GM21423 (cell line): ENCODE results near the gene CFAP70.
A peak's percentile ranks its signal among the peaks of the same experiment; 100 is the strongest.
"Not testable (repeated sequence)": the region's sequence is repeated elsewhere in the genome, so short reads cannot be mapped to it uniquely, and the experiment has no call there.

ENCODE experiments used
- ATAC-seq: cut with Tn5 transposase; IDR thresholded peaks from one replicate; pipeline ENCODE4 v1.9.1; 2021; ENCODE audit warnings: mild to moderate bottlenecking, moderate library complexity; ENCODE audit not compliant: unreplicated experiment

Gene CFAP70

DNA sequence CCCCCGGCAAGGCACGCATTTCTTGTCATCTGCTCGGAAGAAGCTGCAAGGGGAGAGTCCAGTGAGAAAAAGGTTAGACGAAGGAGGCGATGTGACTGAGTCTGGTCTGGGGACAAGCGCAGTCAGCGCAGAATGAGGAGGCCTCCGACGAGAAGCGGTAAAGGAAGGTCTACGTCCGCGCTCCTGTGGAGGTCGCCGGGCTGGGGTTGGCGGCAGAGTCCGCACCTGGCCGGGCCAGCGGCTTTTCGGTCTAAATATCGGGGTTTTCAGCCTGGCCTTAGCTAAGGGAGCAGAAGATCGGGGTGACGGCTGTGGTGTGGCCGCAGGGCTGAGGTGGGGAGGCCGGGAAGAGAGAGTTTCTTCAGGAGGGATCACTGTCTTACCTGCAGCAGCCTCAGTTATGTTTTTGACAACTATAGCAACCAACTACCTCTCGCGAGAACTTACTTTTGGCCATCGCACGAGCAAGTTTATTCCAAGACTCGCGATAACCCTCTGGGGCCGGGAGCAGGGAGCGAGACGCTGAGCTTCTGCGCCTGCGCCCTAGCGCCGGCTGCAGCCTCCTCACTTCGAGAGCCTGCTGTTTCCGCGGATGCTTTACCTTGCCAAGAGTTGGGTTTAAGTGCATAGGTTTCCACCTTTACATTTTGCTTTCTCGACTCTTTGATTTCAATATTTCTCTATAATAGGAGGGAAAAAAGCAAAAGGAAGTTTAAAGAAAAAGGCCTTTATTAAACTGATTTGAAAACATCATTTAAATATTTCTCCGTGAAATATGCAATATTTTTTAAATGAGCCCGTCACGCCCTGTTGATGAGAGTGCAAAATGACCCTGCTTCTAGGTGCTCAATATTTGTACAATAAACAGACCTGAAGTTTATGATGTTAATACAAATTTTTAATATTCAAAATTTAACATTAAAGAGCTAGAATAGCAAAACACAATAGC, at the start of gene CFAP70:
Gene CFAP70, minus strand, starts transcription at position 534 of the 949 bp plus-strand sequence. CDS start 4,068 bp downstream, outside the sequence.
- peak; percentile 94 for ATAC-seq

DNA sequence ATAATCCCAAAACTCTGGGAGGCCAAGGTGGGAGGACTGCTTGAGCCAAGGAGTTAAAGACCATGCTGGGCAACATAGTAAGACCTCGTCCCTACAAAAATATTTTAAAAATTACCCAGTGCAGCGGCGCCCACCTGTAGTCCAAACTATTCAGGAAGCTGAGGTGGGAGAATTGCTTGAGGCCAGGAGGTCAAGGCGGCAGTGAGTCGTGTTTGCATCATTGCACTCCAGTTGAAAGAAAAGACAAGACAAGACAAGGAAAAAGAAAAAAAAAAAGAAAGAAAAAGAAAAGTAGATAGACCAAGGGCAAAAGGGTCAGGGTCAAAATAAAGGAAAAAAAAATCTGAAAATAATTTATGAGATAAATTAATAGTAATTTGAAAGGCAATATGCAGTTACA, 49.4 kb upstream of the CFAP70 start:
- no peak for ATAC-seq

DNA sequence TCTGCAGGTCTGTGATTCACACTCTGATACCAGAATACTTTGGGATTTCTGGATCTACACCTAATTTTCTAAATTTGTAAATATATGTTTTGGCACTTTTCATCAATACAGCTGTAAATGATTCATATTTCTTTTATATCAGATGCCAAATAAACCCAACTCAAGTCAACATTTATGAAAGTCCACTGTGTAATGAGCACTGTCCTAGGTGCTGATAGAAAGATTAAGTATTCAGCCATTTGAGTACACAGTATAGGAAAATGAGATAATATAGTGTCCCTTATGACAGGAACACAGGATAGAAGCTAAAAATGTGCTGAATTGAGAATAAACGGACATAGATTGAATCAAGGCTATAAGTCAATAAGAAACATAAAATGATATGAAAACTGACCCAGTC, 48.8 kb upstream of the CFAP70 start:
- no peak for ATAC-seq

DNA sequence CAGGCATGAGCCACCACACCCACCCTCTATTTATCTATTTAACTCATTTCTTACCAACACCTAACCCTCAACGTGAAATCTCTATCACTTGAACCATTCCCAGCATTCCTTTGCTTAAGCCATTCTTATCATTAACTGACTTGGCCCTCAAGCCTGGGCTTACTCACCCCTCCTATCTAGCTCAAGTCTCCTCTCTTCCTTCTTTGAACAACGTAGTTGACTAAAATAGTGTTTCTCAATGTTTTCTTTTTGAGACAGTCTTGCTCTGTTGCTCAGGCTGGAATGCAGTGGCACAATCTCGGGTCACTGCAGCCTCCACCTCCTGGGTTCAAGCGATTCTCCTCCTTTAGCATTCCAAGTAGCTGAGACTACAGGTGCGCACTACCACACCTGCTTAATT, 48.2 kb upstream of the CFAP70 start:
- no peak for ATAC-seq

DNA sequence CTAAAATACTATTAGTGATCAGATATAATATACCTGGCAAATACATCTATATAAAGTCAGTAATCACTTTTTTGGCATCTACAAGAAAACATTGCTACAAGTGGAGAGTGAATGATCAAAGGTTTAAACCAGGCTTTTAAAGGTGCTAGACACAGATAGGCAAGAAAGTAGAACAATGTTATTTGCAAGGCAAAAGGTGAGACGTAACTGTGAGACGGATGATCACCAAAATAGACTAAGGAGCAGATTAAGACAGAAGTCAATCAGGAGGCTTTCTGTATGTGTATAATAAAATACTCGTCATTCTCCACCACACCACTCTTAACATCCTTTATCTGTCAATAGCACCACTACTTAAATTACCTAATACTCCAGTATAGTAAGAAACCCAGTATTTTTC, 46.9 kb upstream of the CFAP70 start:
- ATAC-seq = no peak

DNA sequence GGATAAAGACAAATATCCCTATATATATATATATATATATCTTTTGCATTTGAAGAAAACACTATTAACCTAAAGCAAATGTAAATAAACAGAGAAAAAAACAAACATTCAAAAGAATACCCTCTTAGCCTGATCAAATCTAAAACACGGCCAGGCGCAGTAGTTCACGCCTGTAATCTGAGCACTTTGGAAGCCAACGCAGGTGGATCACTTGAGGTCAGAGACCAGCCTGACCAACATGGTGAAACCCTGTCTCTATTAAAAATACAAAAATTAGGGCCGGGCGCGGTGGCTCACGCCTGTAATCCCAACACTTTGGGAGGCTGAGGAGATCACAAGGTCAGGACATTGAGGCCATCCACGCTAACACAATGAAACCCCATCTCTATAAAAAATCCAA, 46.0 kb upstream of the CFAP70 start:
- no peak for ATAC-seq

DNA sequence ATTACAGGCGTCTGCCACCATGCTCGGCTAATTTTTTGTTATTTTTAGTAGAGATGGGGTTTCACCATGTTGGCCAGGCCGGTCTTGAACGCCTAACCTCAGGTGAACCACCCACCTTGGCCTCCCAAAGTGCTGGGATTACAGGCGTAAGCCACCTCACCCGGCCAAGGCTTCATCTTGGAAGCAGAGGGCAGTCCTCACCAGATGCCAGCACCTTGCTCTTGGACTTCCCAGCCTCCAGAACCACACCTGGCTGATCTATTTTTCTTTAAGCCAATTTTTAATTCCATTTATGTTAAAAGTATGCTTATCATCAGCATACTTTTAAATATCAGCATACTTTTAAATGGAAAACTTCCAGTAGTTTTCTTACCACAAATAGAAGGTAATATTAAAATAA, 43.0 kb upstream of the CFAP70 start:
- no peak for ATAC-seq

DNA sequence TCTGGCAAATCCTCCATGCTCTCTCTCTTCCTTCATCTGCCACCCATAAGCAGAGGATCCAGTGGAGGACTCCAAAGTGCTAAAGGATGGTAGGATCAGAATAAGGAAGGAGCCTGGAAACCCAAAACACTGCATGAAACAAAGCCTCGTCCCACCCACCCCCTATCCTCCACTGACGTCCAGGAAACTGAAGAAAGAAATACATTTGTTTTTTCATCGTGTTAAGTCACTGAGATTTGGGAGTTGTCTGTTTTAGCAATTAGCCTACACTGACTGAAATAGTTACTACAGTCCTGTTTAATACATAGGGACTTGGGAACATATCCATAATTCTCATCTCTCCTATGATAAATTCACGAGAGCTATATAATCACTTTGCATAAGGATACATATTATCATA, 40.4 kb upstream of the CFAP70 start:
- no peak for ATAC-seq

DNA sequence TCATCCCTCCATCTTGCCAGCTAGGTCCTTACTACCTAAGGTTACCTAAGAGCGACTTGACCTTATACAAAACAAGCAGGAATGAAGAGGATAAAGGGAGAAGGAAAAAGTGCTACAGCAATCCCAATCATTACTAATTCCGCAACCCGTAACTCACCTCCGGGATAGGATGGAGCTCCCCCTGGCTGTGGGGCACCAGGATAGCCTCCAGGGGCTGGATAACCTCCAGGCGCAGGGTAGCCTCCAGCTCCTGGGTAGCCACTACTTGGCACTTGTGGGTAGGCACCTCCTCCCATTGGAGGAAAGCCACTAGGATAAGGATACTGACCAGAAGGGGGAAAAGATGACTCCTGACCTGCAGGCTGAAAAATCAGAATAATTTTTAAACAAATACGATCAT, 39.4 kb upstream of the CFAP70 start:
- ATAC-seq = no peak

DNA sequence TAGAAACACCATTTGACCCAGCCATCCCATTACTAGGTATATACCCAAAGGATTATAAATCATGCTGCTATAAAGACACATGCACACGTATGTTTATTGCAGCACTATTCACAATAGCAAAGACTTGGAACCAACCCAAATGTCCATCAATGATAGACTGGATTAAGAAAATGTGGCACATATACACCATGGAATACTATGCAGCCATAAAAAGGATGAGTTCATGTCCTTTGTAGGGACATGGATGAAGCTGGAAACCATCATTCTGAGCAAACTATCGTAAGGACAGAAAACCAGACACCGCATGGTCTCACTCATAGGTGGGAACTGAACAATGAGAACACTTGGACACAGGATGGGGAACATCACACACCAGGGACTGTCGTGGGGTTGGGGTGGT, 35.7 kb upstream of the CFAP70 start:
- ATAC-seq = not testable (repeated sequence)

DNA sequence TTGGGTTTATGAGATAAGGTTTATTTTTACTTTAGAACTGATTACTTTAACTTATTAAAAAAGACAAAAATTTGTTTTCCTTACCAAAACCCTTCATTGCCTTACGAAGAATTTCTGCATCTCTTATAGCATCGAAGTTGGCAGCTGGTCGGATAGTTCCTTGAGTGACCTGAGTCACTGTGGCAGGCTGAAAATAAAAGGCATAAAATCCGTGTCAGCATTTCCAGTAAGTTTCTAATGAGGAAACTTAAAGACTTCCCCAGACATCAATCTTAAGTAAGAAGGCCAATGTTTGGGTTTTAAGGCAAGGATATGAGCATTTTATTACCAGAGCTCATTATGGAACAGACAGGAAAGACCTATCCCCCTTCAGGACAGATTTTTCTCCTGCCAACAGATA, 29.6 kb upstream of the CFAP70 start:
- ATAC-seq = no peak

DNA sequence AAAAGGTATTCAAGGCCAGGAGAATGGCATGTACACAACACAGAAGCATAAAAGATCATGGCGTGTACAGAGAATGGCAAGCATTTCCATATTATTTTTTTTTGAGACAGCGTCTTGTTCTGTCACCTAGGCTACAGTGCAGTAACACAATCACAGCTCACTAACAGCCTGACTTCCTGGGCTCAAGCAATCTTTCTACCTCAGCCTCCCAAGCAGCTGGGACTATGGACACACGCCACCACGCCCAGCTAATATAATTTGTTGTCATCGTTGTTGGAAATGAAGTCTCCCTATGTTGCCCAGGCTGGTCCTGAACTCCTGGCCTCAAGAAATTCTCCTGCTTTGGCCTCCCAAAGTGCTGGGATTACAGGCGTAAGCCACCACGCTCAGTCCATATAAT, 27.9 kb upstream of the CFAP70 start:
- no peak for ATAC-seq

DNA sequence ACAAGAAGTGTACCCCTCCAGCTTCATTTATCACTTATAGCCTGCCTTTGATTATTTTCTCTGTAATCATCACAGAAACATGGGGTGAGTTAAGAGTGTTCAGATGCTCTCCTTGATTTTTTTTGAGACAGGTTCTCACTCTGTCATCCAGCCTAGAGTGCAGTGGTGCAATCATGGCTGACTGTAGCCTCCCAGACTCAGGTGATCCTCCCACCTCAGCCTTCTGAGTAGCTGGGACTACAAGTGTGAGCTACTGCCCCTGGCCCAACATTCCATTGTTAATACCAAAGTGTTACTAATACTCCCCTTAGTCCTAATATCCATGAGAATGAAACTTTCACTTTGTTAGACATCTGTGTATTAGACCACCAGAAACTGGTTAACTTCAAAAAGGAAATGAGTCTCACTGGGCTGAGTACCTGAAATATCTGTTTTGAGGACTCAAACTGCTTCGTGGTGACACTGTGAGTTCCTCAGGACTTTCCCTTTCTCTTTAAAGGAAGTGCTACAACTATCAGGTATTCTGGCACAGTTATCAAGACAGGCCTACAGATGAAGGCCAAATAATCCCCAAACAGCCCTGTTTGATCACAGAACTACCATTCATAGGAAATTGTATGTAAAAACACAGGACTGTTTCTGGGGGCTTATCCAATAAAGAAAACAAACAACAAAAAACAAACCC, 20.5 kb upstream of the CFAP70 start:
- ATAC-seq = no peak

DNA sequence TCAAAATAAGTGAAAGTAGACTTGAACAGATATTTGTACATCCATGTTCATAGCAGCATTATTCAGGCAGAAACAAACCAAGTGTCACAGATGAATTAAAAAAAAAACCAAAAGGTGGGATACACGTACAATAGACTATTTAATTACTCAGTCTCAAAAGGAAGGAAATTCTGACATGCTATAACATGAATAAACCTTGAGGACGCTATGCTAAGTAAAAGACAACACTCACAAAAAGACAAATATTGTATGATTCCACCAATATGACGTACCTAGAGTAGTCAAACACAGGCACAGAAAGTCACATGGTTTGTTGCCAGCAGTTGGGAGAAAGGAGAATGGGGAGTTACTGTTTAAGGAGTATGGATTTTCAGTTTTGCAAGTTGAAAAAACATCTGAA, 18.0 kb upstream of the CFAP70 start:
- no peak for ATAC-seq

DNA sequence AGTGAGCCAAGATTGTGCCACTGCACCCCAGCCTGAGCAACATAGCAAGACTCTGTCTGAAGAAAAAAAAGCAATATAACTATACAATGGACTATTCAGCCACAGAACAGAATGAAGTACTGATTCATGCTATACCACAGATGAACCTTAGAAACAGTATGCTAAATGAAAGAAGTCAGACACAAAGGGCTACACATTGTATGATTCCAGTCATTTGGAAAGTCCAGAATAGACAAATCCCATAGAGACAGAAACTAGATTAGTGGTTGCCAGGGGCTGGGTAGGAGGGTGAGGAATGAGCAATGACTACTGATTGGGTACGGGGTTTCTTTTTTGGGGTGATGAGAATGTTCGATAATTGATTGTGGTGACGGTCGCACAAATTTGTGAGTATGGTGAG, 9.6 kb upstream of the CFAP70 start:
- ATAC-seq = no peak

DNA sequence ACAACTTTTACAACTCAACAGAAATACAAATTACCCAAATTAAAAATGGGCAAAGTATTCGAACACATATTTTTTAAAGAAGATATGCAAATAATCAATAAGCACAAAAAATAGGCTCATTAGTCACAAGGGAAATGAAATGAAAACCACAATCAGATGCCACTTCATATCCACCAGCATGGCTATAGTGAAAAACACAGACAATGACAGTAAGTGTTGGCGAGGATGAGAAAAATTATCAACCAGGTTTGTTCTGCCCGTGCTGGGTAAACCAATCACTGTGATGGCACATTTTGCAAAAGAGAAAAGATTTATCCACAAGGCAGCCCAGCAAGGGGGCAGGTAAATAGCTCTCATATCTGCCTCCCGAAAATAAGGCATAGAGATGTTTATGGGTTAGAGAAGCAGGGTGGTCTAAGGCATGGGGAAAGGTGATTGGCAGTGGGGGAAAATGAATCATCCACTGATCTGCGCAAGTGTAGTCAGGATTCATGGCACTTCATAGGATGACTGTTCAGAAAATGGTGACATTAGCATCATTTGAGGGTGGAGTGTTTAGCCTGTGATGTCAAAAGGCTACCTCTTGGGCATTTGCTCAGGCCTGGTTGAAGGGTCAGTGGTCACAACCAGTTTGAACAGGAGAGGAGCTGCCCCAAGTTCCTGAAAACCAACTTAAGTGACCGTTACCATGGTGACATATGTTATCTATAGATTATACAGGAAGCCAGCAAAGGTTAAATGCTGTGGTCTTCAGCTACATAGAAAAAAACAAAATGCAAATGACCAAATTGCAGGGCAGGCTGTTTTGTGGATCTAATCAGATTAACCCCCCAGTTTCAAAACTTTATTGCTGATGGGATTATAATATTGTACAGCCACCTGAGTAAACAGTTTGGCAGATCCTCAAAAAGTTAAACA, 8.0 kb upstream of the CFAP70 start:
- ATAC-seq = no peak

DNA sequence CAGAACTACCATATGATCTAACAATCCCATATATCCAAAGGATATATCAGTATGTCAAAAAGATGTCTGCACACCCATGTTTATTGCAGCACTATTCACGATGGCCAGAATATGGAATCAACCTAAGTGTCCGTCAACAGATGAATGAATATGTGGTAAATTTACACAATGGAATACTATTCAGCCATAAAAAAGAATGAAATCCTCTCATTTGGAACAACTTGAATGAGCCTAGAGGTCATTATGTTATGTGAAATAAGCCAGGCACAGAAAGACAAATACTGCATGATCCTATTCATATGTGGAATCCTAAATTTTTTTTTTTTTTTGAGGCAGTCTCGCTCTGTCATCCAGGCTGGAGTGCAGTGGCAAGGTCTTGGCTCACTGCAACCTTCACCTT, 6.3 kb upstream of the CFAP70 start:
- ATAC-seq = no peak

DNA sequence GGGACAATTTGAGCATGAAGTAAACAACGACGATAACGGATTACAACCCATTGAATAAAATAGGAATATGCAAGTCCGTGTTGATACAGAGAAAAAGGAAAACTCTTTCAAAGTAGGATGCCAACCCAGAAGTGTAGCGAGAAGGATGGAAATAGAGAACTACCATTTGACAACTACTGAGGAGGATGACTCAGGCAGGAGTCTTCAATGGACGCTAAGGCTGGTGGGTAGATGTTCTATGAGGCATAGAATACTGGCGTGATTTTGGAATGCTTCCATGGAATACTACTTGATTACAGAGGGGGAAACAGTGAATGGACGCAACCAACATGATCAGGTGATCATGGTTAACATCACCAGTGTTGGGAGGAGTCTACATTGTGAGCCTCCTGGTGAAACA, 828 bp upstream of the CFAP70 start:
- no peak for ATAC-seq

DNA sequence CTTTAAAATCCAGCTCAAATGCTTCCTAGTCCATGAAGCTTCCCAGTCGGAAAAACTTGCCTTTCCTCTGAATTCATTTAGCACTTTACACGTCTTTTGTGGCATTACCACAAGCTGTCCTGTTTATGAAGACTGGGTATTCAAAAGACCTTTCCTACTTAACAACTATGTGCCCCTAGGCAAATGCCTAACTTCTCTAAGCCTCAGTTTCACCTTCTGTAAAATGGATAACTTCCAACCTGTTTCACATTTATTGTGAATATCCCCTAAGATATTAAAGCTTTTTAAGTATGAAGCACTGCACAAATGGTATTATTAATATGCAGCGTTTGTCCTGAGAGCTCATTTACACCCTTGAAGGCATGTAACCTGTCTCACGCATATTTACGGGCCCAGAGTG, 843 bp downstream of the CFAP70 start:
- no peak for ATAC-seq

DNA sequence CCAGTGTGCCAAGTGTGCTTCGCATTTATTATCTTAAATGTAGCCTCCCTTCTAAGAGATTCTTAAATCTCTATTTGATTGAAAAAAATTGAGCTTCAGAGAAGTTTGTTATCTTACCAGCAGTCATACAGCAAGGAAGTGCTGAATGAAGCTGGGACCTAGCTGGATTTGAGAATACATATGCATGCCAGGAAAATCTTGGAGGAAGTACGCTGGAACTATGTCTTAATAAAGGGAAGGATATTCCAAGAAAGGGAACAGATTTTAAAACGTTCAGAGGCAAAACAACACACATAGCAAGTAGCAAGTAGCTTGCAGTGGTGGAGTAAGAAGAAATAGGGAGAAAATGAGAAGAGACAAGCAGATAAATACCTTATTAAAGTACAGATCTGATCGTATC, 1.5 kb downstream of the CFAP70 start:
- ATAC-seq = no peak

DNA sequence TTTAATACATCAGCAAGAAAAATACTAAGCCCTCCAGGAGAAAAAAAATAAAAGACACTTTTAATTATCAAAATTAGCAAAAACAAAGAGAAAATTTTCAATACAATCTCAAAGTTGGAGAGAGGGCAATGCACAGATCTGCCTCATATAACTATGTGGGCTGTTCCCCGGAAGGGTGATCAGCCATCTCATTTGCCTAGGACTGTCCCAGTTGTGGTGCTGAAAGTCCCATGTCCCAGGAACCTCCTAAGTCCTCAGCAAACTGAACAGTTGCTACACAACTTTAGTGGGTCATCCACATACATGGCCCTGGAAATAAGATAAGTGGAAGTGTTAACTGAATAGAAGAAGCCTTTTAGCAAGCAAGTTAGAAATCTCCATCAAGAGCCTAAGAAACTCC, 14.4 kb downstream of the CFAP70 start:
- no peak for ATAC-seq
